GM12878 (cell line): Measurements from ENCODE around the gene ATP6V0C. TPM values are rescaled to one million over a fixed set of nuclear protein-coding genes. Genes with fewer than 3 reads are reported as not detected.

Source experiments
- BCLAF1 ChIP-seq: fragments of 450-650 bp; IDR thresholded peaks from 2 replicates; pipeline ENCODE4 v1.6.1; 2017; ENCODE audit warnings: antibody characterized with exemption, mild to moderate bottlenecking, moderate library complexity
- CHD4 ChIP-seq: fragments of 200-600 bp; sonication (generic); IDR thresholded peaks from 2 replicates; pipeline ENCODE4 v1.6.1; 2016; ENCODE audit warnings: mild to moderate bottlenecking
- CUX1 ChIP-seq: IDR thresholded peaks from 2 replicates; pipeline ENCODE4 v1.6.1; 2012; ENCODE audit warnings: improper control_type of control experiment, low read depth, low read length; ENCODE audit not compliant: insufficient replicate concordance
- E4F1 ChIP-seq: fragments of 450-650 bp; IDR thresholded peaks from 2 replicates; pipeline ENCODE4 v1.6.1; 2018; ENCODE audit warnings: borderline replicate concordance, mild to moderate bottlenecking; ENCODE audit not compliant: partially characterized antibody
- EP300 ChIP-seq, 2 experiments: fragments of 150-350 bp in 1 of 2; IDR thresholded peaks; 2 replicates each; pipeline ENCODE4 v1.6.1; 2011 to 2012; ENCODE audit warnings: low read depth in 2 of 2, low read length in 2 of 2, borderline replicate concordance in 1 of 2, improper control_type of control experiment in 1 of 2, inconsistent platforms in 1 of 2; ENCODE audit not compliant: control insufficient read depth in 1 of 2
- ESRRA ChIP-seq: IDR thresholded peaks from 2 replicates; pipeline ENCODE4 v1.6.1; 2012; ENCODE audit warnings: mild to moderate bottlenecking, low read length, improper control_type of control experiment
- GATAD2B ChIP-seq: fragments of 450-650 bp; conservative IDR thresholded peaks from 2 replicates; pipeline ENCODE4 v1.6.1; 2017; ENCODE audit warnings: low read depth, mild to moderate bottlenecking, moderate library complexity
- HDAC6 ChIP-seq: fragments of 200-600 bp; sonication (generic); IDR thresholded peaks from one replicate; pipeline ENCODE4 v1.8.0; 2017; ENCODE audit warnings: antibody characterized with exemption; ENCODE audit not compliant: unreplicated experiment
- IKZF1 ChIP-seq: fragments of 450-650 bp; conservative IDR thresholded peaks from 2 replicates; pipeline ENCODE4 v1.6.1; 2017; ENCODE audit warnings: antibody characterized with exemption, mild to moderate bottlenecking
- MYB ChIP-seq: fragments of 150-350 bp; IDR thresholded peaks from 2 replicates; pipeline ENCODE4 v1.6.1; 2014; ENCODE audit warnings: mild to moderate bottlenecking, low read depth, low read length, borderline replicate concordance
- NFIC ChIP-seq: IDR thresholded peaks from 2 replicates; pipeline ENCODE4 v1.6.1; 2012; ENCODE audit warnings: low read depth, mild to moderate bottlenecking, inconsistent platforms, low read length, moderate library complexity
- PML ChIP-seq: IDR thresholded peaks from 2 replicates; pipeline ENCODE4 v1.6.1; 2012; ENCODE audit warnings: low read length, inconsistent platforms
- POLR2AphosphoS2 ChIP-seq: IDR thresholded peaks from 2 replicates; pipeline ENCODE4 v1.6.1; 2011; ENCODE audit warnings: low read depth, mild to moderate bottlenecking, low read length, improper control_type of control experiment, moderate library complexity
- RB1 ChIP-seq: fragments of 450-650 bp; formaldehyde crosslinking; IDR thresholded peaks from 2 replicates; pipeline ENCODE4 v1.6.1; 2017; ENCODE audit warnings: mild to moderate bottlenecking, borderline replicate concordance
- RELA ChIP-seq: fragments of 450-650 bp; IDR thresholded peaks from 2 replicates; pipeline ENCODE4 v1.8.0; 2014; ENCODE audit warnings: borderline replicate concordance; ENCODE audit not compliant: partially characterized antibody
- SMAD5 ChIP-seq: IDR thresholded peaks from 2 replicates; pipeline ENCODE4 v1.6.1; 2016; ENCODE audit warnings: antibody characterized with exemption, low read depth
- TBL1XR1 ChIP-seq: IDR thresholded peaks from 2 replicates; pipeline ENCODE4 v1.6.1; 2012; ENCODE audit warnings: low read depth, low read length, improper control_type of control experiment
- WRNIP1 ChIP-seq: IDR thresholded peaks from 2 replicates; pipeline ENCODE4 v1.6.1; 2011; ENCODE audit warnings: low read depth, low read length, improper control_type of control experiment, borderline replicate concordance
- ZNF622 ChIP-seq: fragments of 450-650 bp; IDR thresholded peaks from 2 replicates; pipeline ENCODE4 v1.6.1; 2017; ENCODE audit warnings: mild to moderate bottlenecking, inconsistent platforms
- polyA plus RNA-seq, 11 experiments: library from polyadenylated mRNA; depleted of rRNA in 4 of 11; unstranded in 6 of 11; stranded (reverse) in 5 of 11; fragments of >200 nt; fragmentation: Nextera tagmentation in 4 of 11; fragmentation: Illumina TruSeq in 1 of 11; extraction: Ambion mirVana in 4 of 11; extraction: Trizol in 1 of 11; gene quantifications; 1 replicate in 1 of 11; 2 replicates in 10 of 11; pipeline versions ENCODE4 v1.2.1 to v1.2.3, GENCODE V29; 2011 to 2016; ENCODE audit warnings: inconsistent platforms in 2 of 11, missing spikeins in 2 of 11, low read depth in 1 of 11
- total RNA-seq, 4 experiments: library from RNA; depleted of rRNA in 3 of 4; stranded (reverse); fragments of >200 nt in 3 of 4; fragmentation: Illumina TruSeq in 1 of 4; extraction: Trizol in 1 of 4; gene quantifications; 2 replicates each; pipeline versions ENCODE4 v1.2.1 to v1.2.3, GENCODE V29; 2013 to 2021

Gene ATP6V0C
- total and polyA plus RNA-seq, 10 of the 15 experiments (the other 5 are each of a cell fraction or from before 2014, with no cell fraction given): 2.4 to 135 (median 18.4) TPM

- no peak for TF ChIP-seq CUX1
- no peak for TF ChIP-seq ZNF622
- no peak for TF ChIP-seq CHD4
- TF ChIP-seq NFIC: no peak
- TF ChIP-seq RB1: peak; percentile 67; the same call in 1 of the 2 replicates
- TF ChIP-seq BCLAF1: no peak
- TF ChIP-seq SMAD5: no peak
- TF ChIP-seq EP300 (IDR thresholded peaks at IDR 0.05; ENCODE audit: borderline replicate concordance in 1 of 2, control insufficient read depth in 1 of 2, low read depth in 2 of 2, low read length in 2 of 2): no peak; a peak in 1 of 4 replicates
- no peak for TF ChIP-seq E4F1
- no peak for TF ChIP-seq MYB
- TF ChIP-seq IKZF1: peak; percentile 56
- TF ChIP-seq POLR2AphosphoS2: no peak
- no peak for TF ChIP-seq WRNIP1
- peak; percentile 36 for TF ChIP-seq HDAC6
- no peak for TF ChIP-seq TBL1XR1
- TF ChIP-seq ESRRA: no peak
- TF ChIP-seq PML: no peak
- peak; percentile 85 for TF ChIP-seq GATAD2B
- TF ChIP-seq RELA: no peak
Measured at GRCh38 chr16:2467528-2468232, 46.1 kb upstream of the ATP6V0C start (continued).
